A549 (cell line): ENCODE measurements around the gene MICU2. TPM values are rescaled to one million over a fixed set of nuclear protein-coding genes. Genes with fewer than 3 reads are reported as not detected.

Source experiments
- ATAC-seq, 2 experiments: fragments of 200-7000 bp in 1 of 2; fragments of >200 bp in 1 of 2; cut with Nextera tagmentation in 1 of 2; cut with Tn5 transposase in 1 of 2; 3 replicates each; pipeline versions ENCODE4 v1.8.0 to v1.9.1; 2018 to 2020; ENCODE audit warnings: mild to moderate bottlenecking in 1 of 2, moderate library complexity in 1 of 2
- CTCF ChIA-PET: fragments of 300-600 bp; sonication (Branson Sonifier 250); formaldehyde crosslinking; extraction: SDS; loops from one replicate; lab custom pipeline; 2021; ENCODE audit warnings: antibody characterized with exemption, inconsistent platforms; lab: Yijun Ruan, JAX
- POLR2A ChIA-PET: fragments of 350-600 bp; formaldehyde crosslinking; extraction: SDS; loops from one replicate; lab custom pipeline; 2021; ENCODE audit warnings: antibody characterized with exemption, inconsistent platforms; lab: Yijun Ruan, JAX
- DNase-seq, 2 experiments: peaks; one replicate each; pipeline versions ENCODE4 v3.0.0 to v3.0.0-alpha.2; 2011 to 2016; ENCODE audit warnings: low read depth in 1 of 2, low spot score in 1 of 2
- FAIRE-seq: peaks from 2 replicates; lab custom pipeline; 2011; peaks lifted over from hg19 to GRCh38; lab: Jason Lieb, UNC
- H3K27ac ChIP-seq, 2 experiments: fragments of >200 bp; sonication (Bioruptor Twin); formaldehyde crosslinking; 3 replicates each; pipeline ENCODE4 v1.5.1; 2016 to 2017
- H3K4me1 ChIP-seq: fragments of >200 bp; sonication (Bioruptor Twin); formaldehyde crosslinking; 3 replicates; pipeline ENCODE4 v1.6.1; 2016
- H3K4me2 ChIP-seq: fragments of >200 bp; sonication (Bioruptor Twin); formaldehyde crosslinking; 3 replicates; pipeline ENCODE4 v1.6.1; 2016
- H3K4me3 ChIP-seq: fragments of >200 bp; sonication (Bioruptor Twin); formaldehyde crosslinking; 3 replicates; pipeline ENCODE4 v1.5.1; 2016
- H3K9me3 ChIP-seq: fragments of >200 bp; sonication (Bioruptor Twin); formaldehyde crosslinking; 3 replicates; pipeline ENCODE4 v1.6.1; 2016
- BHLHE40 ChIP-seq: IDR thresholded peaks from 2 replicates; pipeline ENCODE4 v1.6.1; 2012; ENCODE audit warnings: low read depth, low read length, inconsistent platforms
- CBX2 ChIP-seq: fragments of 200-600 bp; sonication (generic); IDR thresholded peaks from 2 replicates; pipeline ENCODE4 v1.6.1; 2016; ENCODE audit warnings: low read depth, mild to moderate bottlenecking, borderline replicate concordance
- CBX8 ChIP-seq: fragments of 200-600 bp; sonication (generic); IDR thresholded peaks from 2 replicates; pipeline ENCODE4 v1.6.1; 2016
- CEBPB ChIP-seq, 2 experiments: fragments of >200 bp in 1 of 2; sonication (Bioruptor Twin) in 1 of 2; formaldehyde crosslinking in 1 of 2; IDR thresholded peaks; 2 replicates each; pipeline ENCODE4 v1.6.1; 2012 to 2016
- CHD2 ChIP-seq: fragments of 150-350 bp; IDR thresholded peaks from 2 replicates; pipeline ENCODE4 v1.6.1; 2014; ENCODE audit warnings: low read length; ENCODE audit not compliant: partially characterized antibody
- EHMT2 ChIP-seq: fragments of 200-600 bp; sonication (generic); IDR thresholded peaks from 2 replicates; pipeline ENCODE4 v1.6.1; 2016; ENCODE audit warnings: antibody characterized with exemption, low read depth, mild to moderate bottlenecking, moderate library complexity
- FOSL2 ChIP-seq, 2 experiments: fragments of 450-650 bp in 1 of 2; fragments of >200 bp in 1 of 2; sonication (Bioruptor Twin) in 1 of 2; formaldehyde crosslinking; IDR thresholded peaks; 2 replicates each; pipeline versions ENCODE4 v1.5.0 to v1.6.1; 2016 to 2020; ENCODE audit warnings: mild to moderate bottlenecking in 1 of 2, moderate library complexity in 1 of 2
- GATA3 ChIP-seq: IDR thresholded peaks from 2 replicates; pipeline ENCODE4 v1.6.1; 2012; ENCODE audit warnings: borderline replicate concordance
- HDAC2 ChIP-seq: fragments of 200-600 bp; sonication (generic); IDR thresholded peaks from 2 replicates; pipeline ENCODE4 v1.6.1; 2016
- HEYL ChIP-seq: fragments of 250-450 bp; sonication (Bioruptor Pico); IDR thresholded peaks from 2 replicates; pipeline ENCODE4 v1.8.0; 2021; ENCODE audit warnings: mild to moderate bottlenecking, moderate library complexity
- JUN ChIP-seq, 2 experiments: fragments of >200 bp; sonication (Bioruptor Twin); formaldehyde crosslinking; IDR thresholded peaks; 2 replicates in 1 of 2; 3 replicates in 1 of 2; pipeline ENCODE4 v1.6.1; 2016 to 2017
- JUNB ChIP-seq: fragments of >200 bp; sonication (Bioruptor Twin); formaldehyde crosslinking; IDR thresholded peaks from 2 replicates; pipeline ENCODE4 v1.6.1; 2016
- KDM1A ChIP-seq: fragments of 200-600 bp; sonication (generic); IDR thresholded peaks from 2 replicates; pipeline ENCODE4 v1.6.1; 2016; ENCODE audit warnings: low read depth, mild to moderate bottlenecking
- MAZ ChIP-seq: fragments of 150-350 bp; IDR thresholded peaks from 2 replicates; pipeline ENCODE4 v1.6.1; 2014; ENCODE audit warnings: antibody characterized with exemption, low read depth, low read length, borderline replicate concordance
- MYC ChIP-seq: IDR thresholded peaks from 2 replicates; pipeline ENCODE4 v1.6.1; 2012; ENCODE audit warnings: mild to moderate bottlenecking, inconsistent platforms, low read length, improper control_type of control experiment, borderline replicate concordance
- NR3C1 ChIP-seq: fragments of >200 bp; sonication (Bioruptor Twin); formaldehyde crosslinking; IDR thresholded peaks from 3 replicates; pipeline ENCODE4 v1.6.1; 2017
- RAD21 ChIP-seq, 2 experiments: fragments of >200 bp in 1 of 2; sonication (Bioruptor Twin) in 1 of 2; formaldehyde crosslinking in 1 of 2; IDR thresholded peaks in 1 of 2; conservative IDR thresholded peaks in 1 of 2; 2 replicates in 1 of 2; 3 replicates in 1 of 2; pipeline ENCODE4 v1.6.1; 2012 to 2018; ENCODE audit warnings: inconsistent platforms in 1 of 2
- SREBF2 ChIP-seq: fragments of 450-650 bp; IDR thresholded peaks from 2 replicates; pipeline ENCODE4 v1.6.1; 2014; ENCODE audit warnings: mild to moderate bottlenecking, moderate library complexity
- TFCP2L1 ChIP-seq: fragments of 250-450 bp; sonication (Bioruptor Pico); IDR thresholded peaks from 2 replicates; pipeline ENCODE4 v1.5.0; 2021; ENCODE audit warnings: mild to moderate bottlenecking
- ZFP36 ChIP-seq: fragments of 450-650 bp; IDR thresholded peaks from 2 replicates; pipeline ENCODE4 v1.6.1; 2014; ENCODE audit warnings: borderline replicate concordance; ENCODE audit not compliant: partially characterized antibody
- ZNF302 ChIP-seq: fragments of 250-450 bp; sonication (Bioruptor Pico); IDR thresholded peaks from 2 replicates; pipeline ENCODE4 v1.9.0; 2021; ENCODE audit warnings: inconsistent platforms, mild to moderate bottlenecking, moderate library complexity
- ZSCAN20 ChIP-seq: fragments of 250-450 bp; sonication (Bioruptor Pico); IDR thresholded peaks from 2 replicates; pipeline ENCODE4 v1.8.0; 2022; ENCODE audit warnings: mild to moderate bottlenecking, moderate library complexity
- WGBS: methylation state at CpG from one replicate; pipeline ENCODE4 v1.1.6; 2017; ENCODE audit errors: missing lambda C conversion rate; 5-methylcytosine and 5-hydroxymethylcytosine counted together
- polyA plus RNA-seq, 4 experiments: library from polyadenylated mRNA; depleted of rRNA in 3 of 4; stranded (reverse); fragments of >200 nt; fragmentation: RNase III in 1 of 4; extraction: RNeasy Plus Mini Kit Qiagen cat#74134 plus additional on column Dnase treatment in 1 of 4; gene quantifications; 2 replicates in 3 of 4; 3 replicates in 1 of 4; pipeline ENCODE4 v1.2.3, GENCODE V29; 2011 to 2017
- TF ChIP-seq, protein P1 (sequence below): fragments of 450-650 bp; IDR thresholded peaks from 2 replicates; pipeline ENCODE4 v1.6.1; 2014; ENCODE audit warnings: antibody characterized with exemption
- TF ChIP-seq, protein P2 (sequence below): fragments of >200 bp; sonication (Bioruptor Twin); formaldehyde crosslinking; IDR thresholded peaks from 3 replicates; pipeline ENCODE4 v1.5.1; 2016
- TF ChIP-seq, protein P3 (sequence below): IDR thresholded peaks from 2 replicates; pipeline ENCODE4 v1.6.1; 2012; ENCODE audit warnings: low read depth, borderline replicate concordance

MICU2 gene
- polyA plus RNA-seq, 2 of the 4 experiments (the other 2 are of a cell fraction) = 24.7 to 42.6 TPM

DNA sequence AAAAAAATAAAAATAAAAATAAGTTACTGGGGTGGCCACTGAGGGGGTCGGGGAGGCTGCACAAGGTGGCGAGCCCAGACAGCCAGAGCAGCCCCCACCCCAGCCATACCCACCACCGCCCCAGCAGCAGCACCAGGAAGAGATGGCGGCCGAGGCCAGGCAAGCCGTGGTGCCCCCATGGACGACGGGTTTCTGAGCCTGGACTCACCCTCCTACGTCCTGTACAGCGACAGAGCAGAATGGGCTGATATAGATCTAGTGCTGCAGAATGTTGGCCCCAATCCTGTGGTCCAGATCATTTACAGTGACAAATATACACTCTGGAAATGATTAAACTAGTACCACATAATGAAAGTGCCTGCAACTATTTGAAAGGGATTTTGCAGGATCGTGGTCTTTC is 73.3 kb downstream of the MICU2 start:
- no peak for DNase-seq
- CTCF ChIA-PET = no interaction called here
- no peak for ATAC-seq
- TF ChIP-seq MAZ (no peak), RAD21 (conservative IDR thresholded peaks at IDR 0.05 in 1 of 2, IDR thresholded peaks at IDR 0.05 in 1 of 2) (no peak), KDM1A (no peak), HDAC2 (no peak), ZFP36 (no peak), JUNB (no peak), BHLHE40 (no peak), CBX2 (no peak), ZNF302 (CRISPR knock-in tag) (no peak), MYC (no peak), CEBPB (IDR thresholded peaks at IDR 0.05) (no peak), SREBF2 (no peak), FOSL2 (IDR thresholded peaks at IDR 0.05) (no peak), FOSL2 (CRISPR knock-in tag; IDR thresholded peaks at IDR 0.05) (no peak)
- TF ChIP-seq, protein P1, sequence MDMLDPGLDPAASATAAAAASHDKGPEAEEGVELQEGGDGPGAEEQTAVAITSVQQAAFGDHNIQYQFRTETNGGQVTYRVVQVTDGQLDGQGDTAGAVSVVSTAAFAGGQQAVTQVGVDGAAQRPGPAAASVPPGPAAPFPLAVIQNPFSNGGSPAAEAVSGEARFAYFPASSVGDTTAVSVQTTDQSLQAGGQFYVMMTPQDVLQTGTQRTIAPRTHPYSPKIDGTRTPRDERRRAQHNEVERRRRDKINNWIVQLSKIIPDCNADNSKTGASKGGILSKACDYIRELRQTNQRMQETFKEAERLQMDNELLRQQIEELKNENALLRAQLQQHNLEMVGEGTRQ = no peak
- TF ChIP-seq, protein P2, sequence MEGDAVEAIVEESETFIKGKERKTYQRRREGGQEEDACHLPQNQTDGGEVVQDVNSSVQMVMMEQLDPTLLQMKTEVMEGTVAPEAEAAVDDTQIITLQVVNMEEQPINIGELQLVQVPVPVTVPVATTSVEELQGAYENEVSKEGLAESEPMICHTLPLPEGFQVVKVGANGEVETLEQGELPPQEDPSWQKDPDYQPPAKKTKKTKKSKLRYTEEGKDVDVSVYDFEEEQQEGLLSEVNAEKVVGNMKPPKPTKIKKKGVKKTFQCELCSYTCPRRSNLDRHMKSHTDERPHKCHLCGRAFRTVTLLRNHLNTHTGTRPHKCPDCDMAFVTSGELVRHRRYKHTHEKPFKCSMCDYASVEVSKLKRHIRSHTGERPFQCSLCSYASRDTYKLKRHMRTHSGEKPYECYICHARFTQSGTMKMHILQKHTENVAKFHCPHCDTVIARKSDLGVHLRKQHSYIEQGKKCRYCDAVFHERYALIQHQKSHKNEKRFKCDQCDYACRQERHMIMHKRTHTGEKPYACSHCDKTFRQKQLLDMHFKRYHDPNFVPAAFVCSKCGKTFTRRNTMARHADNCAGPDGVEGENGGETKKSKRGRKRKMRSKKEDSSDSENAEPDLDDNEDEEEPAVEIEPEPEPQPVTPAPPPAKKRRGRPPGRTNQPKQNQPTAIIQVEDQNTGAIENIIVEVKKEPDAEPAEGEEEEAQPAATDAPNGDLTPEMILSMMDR = no peak
- TF ChIP-seq, all 56 proteins: peak for 0
- Histone ChIP-seq H3K4me2 (no peak overlapping the region), H3K4me1 (no peaks in the 10 kb centered on the region), H3K9me3 (no peaks in the 10 kb centered on the region), H3K27ac (no peak overlapping the region), H3K4me3 (no peak overlapping the region)
- POLR2A ChIA-PET = no interaction called here
- no peak for FAIRE-seq
- WGBS = 90% methylated on average over 6 of the region's 11 CpGs

DNA sequence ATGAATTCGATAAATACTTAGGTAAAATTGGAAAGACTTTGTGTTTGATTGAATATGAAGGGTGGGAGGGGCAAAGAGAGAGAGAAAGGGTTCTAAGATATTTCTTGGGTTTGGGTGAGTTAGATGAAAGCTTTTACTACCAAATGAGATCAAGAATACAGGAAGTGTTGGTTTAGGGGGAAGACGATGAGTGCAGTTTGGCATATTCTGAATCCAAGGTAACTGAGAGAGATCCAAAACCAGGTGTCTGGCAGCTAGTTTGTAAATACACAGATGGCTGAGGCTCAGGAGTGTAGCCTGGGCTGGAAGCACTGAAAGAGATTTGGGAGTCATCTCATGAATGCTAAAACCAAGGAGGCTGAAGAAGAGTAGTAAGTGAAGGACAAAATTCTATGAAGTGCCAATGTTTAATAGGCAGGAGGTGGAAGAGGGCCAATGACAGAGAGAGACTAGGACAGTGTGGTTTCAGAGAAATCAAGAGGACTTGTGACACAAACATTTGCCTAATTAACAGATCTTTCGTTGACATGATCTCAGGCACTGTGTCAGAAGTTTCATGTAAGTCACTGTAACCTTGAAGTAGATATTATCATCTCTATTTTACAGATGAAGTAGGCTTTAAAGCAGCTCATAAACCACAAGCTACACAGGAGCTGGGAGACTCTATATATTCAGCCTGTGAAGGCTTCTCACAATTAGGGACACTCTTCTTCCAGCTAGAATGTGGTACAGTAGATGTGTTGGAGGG is 74.7 kb downstream of the MICU2 start:
- POLR2A ChIA-PET = no interaction called here
- no peak for FAIRE-seq
- no peak for ATAC-seq
- WGBS = 93% methylated on average over 3 of the region's 3 CpGs
- no peak overlapping the region for H3K4me2 ChIP-seq
- no peaks in the 10 kb centered on the region for H3K9me3 ChIP-seq
- TF ChIP-seq, protein P3, sequence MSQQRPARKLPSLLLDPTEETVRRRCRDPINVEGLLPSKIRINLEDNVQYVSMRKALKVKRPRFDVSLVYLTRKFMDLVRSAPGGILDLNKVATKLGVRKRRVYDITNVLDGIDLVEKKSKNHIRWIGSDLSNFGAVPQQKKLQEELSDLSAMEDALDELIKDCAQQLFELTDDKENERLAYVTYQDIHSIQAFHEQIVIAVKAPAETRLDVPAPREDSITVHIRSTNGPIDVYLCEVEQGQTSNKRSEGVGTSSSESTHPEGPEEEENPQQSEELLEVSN = no peak
- TF ChIP-seq JUNB (no peak), CBX8 (no peak), NR3C1 (no peak), ZNF302 (CRISPR knock-in tag) (no peak), EHMT2 (no peak), ZSCAN20 (CRISPR knock-in tag) (no peak), TFCP2L1 (CRISPR knock-in tag) (no peak), HEYL (CRISPR knock-in tag) (no peak), GATA3 (no peak), SREBF2 (no peak), JUN (IDR thresholded peaks at IDR 0.05) (no peak), CHD2 (no peak)
- TF ChIP-seq, protein P2 = no peak
- TF ChIP-seq, protein P1 = no peak
- H3K4me1 ChIP-seq = no peaks in the 10 kb centered on the region
- CTCF ChIA-PET = no interaction called here
- H3K4me3 ChIP-seq = no peak overlapping the region
- no peak overlapping the region for H3K27ac ChIP-seq
- DNase-seq = no peak
